GM11168 (cell line): ENCODE measurements around the gene SARNP.

Experiments used
- in situ Hi-C: fragments of 300-500 bp; cut with MboI; formaldehyde crosslinking; loops from one replicate; pipeline ENCODE4 v1.12.0; 2022; ENCODE audit warnings: low sequenced_read_pairs; ENCODE audit not compliant: unreplicated experiment

SARNP gene

DNA sequence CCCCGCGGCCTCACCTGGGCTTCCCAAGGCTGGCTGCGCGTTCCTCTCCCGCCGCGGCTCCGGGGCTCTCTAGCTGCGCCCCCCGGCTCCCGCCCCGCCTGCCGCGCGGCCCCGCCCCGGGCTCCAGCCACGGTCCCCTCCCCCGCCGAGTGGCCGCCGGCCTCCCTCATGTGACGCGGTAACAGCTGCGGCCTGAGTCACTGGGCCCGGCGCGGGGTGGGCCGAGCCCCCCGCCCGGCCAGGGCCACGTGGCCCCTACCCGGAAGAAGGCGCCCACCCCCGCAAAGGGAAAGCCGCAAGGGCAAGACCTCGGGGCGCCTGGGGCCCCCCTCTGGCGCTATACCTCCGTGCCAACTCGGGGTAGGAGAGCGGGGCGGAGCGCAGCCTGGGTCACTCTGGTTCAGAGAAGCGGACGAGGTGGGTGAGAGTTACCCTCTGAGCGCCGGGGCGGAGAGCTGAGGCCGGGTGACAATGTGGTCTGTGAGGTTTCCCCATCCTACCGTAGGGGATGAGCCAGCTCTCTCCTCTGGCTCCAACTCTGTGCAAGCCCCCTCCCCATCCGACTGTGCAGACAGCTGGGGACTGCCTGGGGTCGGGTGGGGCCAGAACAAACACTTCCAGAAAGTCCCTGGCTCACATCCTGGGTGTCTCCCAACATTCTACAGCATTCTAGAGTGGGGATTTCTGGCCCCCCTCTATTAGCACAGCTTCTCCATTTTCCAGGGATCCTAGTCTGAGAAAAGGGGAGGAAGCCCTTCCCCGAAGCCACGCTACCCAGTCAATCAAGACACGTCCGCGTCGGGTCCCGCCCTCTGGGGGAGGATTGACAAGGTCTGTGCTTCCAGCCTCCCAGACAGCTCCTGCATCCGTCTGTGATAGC, 88.3 kb downstream of the SARNP start, which contains the start of gene CD63:
Gene CD63 (minus strand): TSS at position 71 of the 880 bp plus-strand sequence. CDS start 668 bp downstream, outside the sequence.
- in situ Hi-C loops: no loop called here

DNA sequence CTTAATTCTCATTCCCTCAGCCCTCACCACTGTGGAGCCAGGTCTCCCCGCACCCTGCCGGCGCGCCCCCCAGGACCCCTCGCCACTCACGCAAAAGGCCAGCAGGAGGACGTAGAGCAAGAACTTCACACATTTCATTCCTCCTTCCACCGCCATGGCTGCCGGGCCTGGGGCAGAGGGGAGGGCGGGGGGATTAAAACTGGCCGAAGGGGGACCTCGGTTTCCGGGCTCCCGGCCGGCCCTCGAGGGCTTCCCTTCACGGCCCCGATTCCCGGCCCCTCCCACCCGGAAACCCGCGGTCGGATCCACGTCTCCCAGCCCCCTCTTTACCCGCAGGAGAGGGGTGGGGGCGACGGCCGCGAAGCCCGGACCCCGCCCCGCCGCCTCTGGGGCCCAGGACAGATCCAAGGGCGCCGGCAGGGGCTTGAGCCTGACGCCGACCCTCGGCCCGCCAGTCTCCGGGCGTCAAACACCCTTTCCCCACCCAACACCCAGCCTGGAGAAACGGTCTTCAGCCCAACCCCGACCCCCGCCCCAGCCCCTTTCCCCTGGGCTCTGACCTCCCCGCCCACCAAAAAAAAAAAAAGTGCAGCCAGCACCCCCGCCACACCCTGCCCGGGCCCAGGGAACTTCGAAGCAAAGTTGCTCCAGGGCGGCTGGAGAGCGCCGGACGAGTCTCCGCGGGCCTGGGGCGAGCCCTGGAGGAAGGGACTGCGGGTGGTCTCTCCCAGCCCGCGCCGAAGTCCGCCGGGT, 89.2 kb downstream of the SARNP start:
- in situ Hi-C loops: no loop called here

DNA sequence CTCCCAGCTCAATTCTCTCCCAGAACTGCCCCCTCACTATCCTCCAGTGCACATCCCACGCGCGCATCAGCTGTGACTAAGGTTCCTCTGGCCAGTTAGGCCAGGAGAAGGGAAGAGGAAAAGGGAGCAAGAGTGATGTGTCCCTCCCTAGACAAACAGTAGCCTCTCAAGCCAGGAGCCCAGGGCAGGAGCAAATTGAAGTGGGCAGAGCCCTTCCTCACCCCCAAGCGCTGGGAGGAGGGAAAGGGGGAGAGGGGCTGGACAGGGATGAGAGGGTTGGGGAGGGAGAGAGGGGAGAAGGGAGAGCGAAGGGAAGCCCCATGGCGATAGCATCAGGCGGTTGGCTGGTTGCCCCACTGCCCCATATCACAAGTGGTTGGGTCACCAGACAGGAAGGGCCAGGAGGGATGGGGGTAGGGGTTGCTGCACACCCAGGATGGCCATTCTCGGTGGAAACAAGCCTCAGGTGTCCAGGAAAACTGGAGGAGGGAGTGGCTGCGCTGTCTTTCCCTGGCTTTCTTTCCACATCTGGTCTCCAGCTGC, 89.8 kb downstream of the SARNP start:
- in situ Hi-C loops: no loop called here

DNA sequence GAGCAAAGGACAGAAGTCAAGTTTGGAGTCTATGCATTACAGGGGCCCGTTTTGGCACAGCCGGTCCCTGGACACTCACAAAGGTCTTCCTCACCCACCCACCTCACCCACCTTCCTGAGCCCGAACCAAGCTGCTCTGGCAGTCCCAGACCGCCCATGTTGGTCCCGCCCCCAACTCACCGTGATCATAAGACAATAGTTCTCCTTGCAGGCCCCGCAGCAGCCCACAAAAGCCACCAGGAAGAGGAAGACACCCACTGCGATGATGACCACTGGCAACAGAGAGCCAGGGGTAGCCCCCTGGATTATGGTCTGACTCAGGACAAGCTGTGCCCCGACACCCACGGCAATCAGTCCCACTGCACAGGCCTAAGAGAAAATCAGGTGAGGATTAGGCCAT, 90.6 kb downstream of the SARNP start:
- in situ Hi-C loops: no loop called here

DNA sequence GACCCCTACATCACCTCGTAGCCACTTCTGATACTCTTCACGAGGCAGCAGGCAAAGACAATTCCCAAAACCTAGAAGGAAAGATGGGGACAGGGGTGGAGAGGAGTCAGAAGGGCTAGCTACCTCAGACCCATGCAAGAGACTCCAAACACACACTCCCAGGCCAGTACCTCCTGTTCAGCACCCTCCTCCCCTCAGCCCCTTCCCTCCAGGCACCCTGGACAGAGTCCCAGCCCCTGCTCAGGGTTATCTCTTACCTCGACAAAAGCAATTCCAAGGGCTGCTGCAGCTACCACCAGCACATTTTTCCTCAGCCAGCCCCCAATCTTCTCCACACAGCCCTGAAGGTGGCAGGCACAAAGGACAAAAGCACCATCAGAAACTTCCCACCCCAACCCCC, 92.0 kb downstream of the SARNP start:
- in situ Hi-C loops: no loop called here

DNA sequence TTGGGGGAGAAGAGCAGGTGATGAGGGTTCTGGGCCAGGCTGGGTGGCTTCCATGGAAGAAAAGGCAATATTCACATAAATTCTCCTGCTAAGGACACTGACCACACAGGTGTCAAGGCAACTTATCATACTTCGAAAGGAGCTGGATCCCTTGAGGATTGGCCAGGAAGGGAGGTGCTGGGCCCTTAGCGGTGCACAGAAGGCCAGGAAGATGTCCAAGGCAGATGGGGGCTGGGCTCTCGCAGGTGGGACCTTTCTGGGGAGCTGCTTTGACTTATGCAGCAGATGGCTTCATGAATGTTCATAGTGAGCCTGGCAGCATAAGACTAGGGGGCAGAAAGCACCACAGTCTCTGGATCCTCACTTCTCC, 92.6 kb downstream of the SARNP start:
- in situ Hi-C loops: no loop called here

DNA sequence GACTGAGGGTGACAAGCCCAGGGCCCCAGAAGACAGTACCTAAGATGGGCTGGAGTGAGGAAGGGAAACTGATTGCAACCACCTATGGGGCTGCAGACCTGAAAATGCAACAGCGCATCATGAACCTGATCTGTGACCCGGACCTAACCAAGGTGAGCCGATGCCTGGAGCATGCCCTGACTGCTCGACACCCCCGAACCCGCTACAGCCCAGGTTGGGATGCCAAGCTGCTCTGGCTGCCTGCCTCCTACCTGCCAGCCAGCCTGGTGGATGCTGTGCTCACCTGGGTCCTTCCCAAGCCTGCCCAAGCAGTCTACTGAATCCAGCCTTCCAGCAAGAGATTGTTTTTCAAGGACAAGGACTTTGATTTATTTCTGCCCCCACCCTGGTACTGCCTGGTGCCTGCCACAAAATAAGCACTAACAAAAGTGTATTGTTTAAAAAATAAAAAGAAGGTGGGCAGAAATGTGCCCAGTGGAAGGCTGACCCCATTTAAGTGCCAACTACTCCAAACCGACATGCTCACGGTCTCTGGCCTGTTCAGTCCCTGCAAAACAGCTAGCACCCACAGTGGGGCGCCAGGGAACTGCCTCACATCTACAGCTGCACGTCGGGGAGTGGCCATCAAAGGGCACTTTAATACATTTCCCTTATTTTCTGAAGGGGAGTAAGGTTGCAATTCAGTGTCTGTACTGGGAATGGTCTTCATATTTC, 93.1 kb downstream of the SARNP start:
- in situ Hi-C loops: no loop called here

DNA sequence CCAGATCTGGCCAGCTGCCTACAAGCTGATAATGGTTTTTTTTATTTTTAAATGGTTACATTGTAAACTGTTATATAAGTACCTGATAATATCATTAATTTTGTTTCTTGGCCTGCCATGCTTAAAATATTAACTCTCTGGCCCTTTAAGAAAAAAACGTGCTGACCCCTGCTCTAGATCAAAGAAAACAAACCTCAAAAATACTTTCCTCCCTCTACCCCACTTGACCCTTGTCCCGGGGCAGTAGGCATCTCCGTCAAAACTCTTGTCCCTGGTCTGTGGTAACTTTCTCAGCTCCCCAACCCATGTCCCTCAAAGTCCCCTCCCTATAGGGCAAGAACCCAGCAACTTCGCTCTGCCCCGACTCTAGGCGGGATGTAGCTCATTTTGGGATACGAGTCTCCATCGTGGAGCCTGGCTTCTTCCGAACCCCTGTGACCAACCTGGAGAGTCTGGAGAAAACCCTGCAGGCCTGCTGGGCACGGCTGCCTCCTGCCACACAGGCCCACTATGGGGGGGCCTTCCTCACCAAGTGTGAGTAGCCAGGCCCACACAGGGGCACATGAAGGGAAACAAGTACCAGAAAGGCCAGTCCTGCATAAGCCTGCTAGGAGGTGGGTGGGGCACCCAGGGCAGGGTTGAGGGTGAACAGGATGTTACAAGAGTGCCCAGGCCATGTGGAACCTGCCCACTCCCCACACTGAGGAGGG, 93.9 kb downstream of the SARNP start:
- in situ Hi-C loops: no loop called here

DNA sequence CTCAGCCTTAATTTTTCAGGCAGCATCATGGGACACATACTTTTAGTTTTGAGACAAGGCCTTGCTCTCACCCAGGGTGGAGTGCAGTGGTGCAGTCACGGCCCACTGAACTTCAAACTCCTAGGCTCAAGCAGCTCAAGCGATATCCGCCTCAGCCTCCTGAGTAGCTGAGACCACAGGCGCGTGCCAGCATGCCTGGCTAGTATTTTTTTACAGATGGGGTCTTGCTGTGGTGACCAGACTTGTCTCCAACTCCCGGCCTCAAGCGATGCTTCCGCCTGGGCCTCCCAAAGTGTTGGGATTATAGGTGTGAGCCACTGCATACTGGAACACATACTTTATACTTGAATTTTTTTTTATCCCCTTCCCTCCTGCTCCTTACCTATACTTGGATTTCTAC, 94.6 kb downstream of the SARNP start:
- in situ Hi-C loops: no loop called here

DNA sequence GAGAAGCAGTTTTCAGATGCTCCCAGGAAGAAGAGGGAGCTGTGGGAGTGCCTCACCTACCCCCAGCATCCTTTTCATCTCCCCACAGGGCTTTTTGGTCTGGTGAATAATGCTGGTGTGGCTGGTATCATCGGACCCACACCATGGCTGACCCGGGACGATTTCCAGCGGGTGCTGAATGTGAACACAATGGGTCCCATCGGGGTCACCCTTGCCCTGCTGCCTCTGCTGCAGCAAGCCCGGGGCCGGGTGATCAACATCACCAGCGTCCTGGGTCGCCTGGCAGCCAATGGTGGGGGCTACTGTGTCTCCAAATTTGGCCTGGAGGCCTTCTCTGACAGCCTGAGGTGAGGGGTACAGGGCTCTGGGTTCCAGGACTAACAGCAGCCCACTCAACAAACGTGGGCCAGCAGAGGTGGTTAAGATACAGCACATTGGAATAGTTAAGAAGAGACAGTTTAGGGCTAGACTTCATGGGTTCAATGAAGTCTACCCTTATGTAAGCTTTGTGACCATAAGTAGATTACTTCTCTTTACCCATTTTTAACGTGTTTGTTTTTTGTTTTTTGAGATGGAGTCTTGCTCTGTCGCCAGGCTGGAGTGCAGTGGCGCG, 95.8 kb downstream of the SARNP start:
- in situ Hi-C loops: no loop called here

DNA sequence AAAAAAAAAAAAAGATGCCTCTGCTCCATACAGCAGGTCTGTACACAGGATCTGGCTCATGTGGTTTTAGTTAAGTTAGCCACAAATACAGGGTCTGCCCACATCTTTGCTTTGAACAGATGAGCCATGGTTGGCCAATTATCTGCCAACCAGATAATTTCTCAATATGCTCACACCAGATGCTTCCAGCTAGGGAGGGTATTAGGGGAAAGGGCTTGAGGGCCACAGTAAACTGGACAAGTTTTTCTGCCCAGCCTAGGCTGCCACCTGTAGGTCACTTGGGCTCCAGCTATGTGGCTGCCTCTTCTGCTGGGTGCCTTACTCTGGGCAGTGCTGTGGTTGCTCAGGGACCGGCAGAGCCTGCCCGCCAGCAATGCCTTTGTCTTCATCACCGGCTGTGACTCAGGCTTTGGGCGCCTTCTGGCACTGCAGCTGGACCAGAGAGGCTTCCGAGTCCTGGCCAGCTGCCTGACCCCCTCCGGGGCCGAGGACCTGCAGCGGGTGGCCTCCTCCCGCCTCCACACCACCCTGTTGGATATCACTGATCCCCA, 96.6 kb downstream of the SARNP start:
- in situ Hi-C loops: no loop called here

DNA sequence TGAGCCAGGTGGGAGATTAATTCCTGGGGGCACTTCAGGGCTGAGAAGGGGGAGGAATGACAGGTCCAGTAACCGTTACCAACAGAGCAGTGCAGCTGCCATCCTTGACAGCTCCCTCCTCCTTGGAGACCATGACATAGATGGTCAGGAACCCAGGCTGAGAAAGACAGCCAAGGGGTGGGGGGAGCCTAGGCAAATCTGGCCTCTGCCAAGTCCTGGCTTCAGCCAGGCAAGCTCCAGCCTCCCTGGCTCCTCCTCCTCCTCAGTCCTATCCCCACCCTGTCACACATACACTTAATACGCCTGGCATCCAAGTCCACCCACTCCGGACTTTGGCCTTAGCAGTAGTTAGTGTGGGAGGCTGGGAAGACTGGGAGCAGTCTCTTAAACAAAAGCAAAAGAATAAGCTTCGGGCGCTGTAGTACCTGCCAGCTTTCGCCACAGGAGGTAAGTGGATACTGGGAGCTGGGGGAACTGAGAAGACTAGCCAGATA, 97.4 kb downstream of the SARNP start, which contains the start of gene RDH5:
Gene RDH5 (plus strand): TSS at position 323 of the 494 bp plus-strand sequence. CDS start 792 bp downstream, outside the sequence.
- in situ Hi-C loops: no loop called here

DNA sequence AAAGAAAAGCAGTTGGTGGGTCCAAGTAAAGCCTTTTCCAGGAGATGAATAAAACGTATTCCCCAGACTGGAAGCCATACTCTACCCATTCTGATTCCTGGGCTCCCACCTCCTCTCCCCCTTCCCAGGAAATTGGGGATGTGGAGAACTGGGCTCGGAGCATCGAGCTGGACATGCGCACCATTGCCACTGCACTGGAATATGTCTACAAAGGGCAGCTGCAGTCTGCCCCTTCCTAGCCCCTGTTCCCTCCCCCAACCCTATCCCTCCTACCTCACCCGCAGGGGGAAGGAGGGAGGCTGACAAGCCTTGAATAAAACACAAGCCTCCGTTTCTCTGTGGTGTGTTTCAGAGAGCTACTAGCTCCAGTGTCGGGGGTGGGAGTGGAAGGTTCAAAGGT, 98.2 kb downstream of the SARNP start:
- in situ Hi-C loops: no loop called here

DNA sequence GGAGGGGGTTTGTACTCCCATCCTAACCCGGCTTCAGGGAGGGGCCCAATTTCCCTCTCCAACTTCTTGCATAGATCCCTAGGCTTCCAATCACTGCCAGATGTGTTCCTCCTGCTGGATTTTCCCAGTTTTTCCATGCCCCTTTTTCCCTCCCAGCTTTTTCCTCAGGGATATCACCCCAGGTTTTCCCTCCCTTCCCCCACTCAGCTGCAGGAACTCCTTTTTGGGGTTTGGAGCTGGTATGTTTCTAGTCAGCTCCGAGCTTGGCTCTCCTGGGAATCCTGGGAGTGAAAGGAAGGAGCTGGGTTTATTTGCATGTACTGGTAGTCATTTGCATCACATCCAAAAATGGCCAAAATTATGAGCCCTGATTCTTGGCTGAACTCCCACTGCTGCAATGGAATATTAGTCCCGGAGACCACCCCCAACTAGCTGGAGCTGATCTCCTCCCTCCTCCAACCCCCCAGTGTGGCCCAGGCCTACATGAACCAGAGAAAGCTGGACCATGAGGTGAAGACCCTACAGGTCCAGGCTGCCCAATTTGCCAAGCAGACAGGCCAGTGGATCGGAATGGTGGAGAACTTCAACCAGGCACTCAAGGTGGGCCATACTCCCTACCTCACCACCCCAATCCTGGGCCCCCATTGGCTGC, 98.8 kb downstream of the SARNP start:
- in situ Hi-C loops: no loop called here

DNA sequence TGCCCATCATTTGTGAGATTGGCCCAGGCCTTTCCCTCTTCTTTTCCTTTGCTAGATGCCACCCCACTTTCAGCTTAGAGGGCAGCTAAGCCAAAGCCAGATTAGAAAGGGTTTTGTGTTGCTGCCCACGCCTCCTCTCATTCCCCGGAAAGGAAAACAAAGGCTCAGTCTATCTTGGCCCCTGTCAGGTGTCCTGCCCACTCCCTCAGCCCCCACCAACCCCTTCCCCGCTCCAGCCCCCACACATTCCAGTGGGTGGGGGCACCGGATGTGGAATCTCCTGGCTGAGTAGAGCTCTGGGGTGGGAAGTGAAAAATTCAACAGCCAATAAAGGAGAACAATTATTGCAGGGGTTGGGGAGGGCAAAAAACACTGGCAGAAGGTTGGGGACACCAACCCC, 99.5 kb downstream of the SARNP start:
- in situ Hi-C loops: no loop called here

DNA sequence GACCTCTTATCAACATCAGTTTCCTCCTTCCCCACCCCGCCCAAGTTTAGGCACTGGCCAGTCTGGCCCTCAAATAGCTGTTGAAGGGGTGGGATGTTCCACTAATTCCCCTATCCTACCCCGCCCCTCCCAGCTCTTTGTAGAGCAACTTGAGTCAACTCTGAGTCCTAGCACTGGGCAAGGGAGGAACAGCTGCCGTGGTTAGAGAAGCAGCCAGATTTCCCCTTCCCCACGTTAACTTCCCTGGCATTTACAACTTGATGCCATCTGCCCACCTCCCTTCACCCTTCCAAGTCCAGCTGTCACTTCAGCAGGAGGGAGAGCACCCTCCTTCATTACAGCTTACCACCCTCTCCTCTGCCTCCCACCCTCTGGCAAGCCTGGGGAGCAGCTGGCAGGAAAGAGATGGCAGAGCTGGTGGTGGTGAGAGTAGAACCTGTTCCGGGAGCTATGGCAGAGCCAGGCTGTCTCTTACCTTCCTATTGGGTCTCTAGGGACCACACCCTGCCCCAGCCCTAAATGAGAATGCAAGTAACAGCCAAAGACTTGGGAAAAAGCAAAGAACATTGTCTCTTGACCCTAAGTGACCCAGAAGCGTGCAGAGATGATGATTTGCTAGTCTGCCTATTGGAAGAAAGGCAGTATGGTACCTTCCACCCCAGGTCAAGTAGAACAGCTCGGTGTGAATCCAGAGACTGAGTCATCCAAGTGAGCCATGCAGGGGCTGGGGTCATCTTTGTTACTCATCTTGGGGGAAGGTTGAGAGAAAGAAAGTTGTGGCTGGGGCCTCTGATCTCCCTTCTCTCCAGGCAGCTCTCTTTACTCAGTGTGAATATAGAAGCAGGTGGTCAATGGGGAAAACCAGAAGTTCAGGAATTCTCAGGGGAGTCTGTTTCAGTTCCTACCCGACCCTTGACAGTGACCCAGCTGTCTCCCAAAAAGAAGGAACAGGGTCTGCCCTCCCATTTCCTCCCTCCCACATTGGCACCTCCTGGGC, 100.2 kb downstream of the SARNP start:
- in situ Hi-C loops: no loop called here

DNA sequence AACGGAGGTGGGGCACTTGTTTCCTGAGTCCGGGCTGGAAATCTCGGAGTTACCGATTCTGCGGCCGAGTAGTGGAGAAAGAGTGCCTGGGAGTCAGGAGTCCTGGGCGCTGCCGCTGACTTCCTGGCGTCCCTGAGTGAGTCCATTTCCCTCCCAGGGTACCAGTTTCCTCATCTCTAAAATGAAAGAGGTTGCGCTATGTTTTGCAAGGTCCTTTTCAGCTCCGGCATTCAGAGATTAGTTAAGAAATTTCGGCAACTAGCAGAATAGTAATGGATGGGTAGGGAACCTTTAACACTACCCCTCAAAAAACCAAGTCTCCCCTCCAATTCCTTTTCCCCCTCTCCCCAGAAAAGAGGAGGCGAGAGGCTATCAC, 101.0 kb downstream of the SARNP start:
- in situ Hi-C loops: no loop called here
